Measurements from ENCODE around the gene SLC12A7.

DNA sequence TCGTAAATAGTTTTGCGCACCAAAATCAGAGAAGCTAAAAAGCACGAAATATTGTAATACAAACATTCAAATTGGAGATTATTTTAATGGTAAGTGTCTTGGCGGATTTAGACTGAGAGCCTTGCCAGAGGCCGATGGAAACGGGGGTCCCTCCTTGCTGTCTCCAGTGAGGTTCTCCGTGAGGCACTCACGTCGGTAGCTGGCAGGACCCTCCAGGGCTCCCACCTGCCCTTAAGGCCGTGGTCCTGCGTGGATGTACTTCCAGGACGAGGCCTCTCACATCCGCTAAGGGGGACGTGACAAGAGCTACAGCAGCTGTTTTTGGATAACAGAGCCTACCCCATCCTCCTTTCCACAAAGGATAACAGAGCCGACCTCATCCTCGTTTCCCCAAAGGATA lies 95.4 kb downstream of the SLC12A7 start:
- no peak for TF ChIP-seq EZH2 (IDR thresholded peaks at IDR 0.05; ENCODE audit: insufficient read depth, low read length)
- TF ChIP-seq, protein P1, sequence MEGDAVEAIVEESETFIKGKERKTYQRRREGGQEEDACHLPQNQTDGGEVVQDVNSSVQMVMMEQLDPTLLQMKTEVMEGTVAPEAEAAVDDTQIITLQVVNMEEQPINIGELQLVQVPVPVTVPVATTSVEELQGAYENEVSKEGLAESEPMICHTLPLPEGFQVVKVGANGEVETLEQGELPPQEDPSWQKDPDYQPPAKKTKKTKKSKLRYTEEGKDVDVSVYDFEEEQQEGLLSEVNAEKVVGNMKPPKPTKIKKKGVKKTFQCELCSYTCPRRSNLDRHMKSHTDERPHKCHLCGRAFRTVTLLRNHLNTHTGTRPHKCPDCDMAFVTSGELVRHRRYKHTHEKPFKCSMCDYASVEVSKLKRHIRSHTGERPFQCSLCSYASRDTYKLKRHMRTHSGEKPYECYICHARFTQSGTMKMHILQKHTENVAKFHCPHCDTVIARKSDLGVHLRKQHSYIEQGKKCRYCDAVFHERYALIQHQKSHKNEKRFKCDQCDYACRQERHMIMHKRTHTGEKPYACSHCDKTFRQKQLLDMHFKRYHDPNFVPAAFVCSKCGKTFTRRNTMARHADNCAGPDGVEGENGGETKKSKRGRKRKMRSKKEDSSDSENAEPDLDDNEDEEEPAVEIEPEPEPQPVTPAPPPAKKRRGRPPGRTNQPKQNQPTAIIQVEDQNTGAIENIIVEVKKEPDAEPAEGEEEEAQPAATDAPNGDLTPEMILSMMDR (IDR thresholded peaks at IDR 0.05; ENCODE audit: insufficient read depth, low read depth, low read length), result no peak

All from astrocyte (in vitro differentiated cells and primary cell).